Measurements from ENCODE around the gene PHC2.
"Not testable (repeated sequence)": the region's sequence is repeated elsewhere in the genome, so short reads cannot be mapped to it uniquely, and the experiment has no call there.

The PHC2 gene

DNA sequence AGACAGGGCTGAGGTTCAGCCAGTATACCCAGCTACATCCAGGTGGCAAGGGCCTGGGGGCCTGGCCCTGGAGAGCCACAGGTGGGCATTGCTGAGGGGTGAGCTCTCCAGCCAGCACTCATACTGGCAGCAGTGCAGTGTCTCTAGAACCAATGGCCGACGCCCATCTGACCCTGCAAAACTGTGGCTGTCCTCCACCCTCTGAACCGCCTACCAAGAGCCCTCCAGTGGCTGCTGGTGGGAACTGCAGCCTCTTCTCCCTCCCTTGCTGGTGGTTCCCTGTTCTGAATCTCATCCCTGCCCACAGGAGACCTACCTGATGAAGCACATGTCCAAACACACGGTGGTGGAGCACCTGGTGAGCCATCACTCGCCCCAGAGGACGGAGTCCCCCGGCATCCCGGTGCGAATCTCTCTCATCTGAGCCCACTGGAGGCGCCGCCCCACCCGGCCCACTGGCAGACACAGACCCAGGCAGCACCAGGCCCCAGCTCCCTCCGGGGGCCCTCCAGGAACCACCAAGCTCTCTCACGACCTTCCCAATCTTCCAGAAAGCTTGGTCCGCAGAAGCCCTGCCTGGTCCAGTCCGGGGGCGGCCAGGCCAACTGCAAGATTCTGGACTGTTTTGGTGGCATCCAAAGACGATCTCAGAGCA is 132.1 kb downstream of the PHC2 start:
- DNase-seq (ENCODE audit: insufficient read length, low spot score) (peak; percentile 78), FAIRE-seq (peak; percentile 86)
- no peak for TF ChIP-seq POU2F2 (IDR thresholded peaks at IDR 0.05; ENCODE audit: low read depth, low read length)
- TF ChIP-seq PAX5 (IDR thresholded peaks at IDR 0.05; ENCODE audit: insufficient read depth, low read length, severe bottlenecking), result no peak
- no peak for TF ChIP-seq POLR2AphosphoS5 (IDR thresholded peaks at IDR 0.05; ENCODE audit: low read depth, low read length)
- no peak for TF ChIP-seq POLR2A (IDR thresholded peaks at IDR 0.05; ENCODE audit: low read depth, low read length)
- no peak for TF ChIP-seq SPI1 (IDR thresholded peaks at IDR 0.05; ENCODE audit: low read depth, low read length)
- TF ChIP-seq TAF1 (IDR thresholded peaks at IDR 0.05; ENCODE audit: low read depth, low read length), result no peak

GRCh38 chr1:33297911-33298622 is 132.8 kb downstream of the PHC2 start:
- TF ChIP-seq POLR2AphosphoS5 (IDR thresholded peaks at IDR 0.05; ENCODE audit: low read depth, low read length), result no peak
- TF ChIP-seq POLR2A (IDR thresholded peaks at IDR 0.05; ENCODE audit: low read depth, low read length), result no peak
- TF ChIP-seq PAX5 (IDR thresholded peaks at IDR 0.05; ENCODE audit: insufficient read depth, low read length, severe bottlenecking), result no peak
- no peak for TF ChIP-seq SPI1 (IDR thresholded peaks at IDR 0.05; ENCODE audit: low read depth, low read length)
- TF ChIP-seq TAF1 (IDR thresholded peaks at IDR 0.05; ENCODE audit: low read depth, low read length), result no peak
- TF ChIP-seq POU2F2 (IDR thresholded peaks at IDR 0.05; ENCODE audit: low read depth, low read length), result no peak
- no peak for FAIRE-seq
- DNase-seq (ENCODE audit: insufficient read length, low spot score), result no peak

DNA sequence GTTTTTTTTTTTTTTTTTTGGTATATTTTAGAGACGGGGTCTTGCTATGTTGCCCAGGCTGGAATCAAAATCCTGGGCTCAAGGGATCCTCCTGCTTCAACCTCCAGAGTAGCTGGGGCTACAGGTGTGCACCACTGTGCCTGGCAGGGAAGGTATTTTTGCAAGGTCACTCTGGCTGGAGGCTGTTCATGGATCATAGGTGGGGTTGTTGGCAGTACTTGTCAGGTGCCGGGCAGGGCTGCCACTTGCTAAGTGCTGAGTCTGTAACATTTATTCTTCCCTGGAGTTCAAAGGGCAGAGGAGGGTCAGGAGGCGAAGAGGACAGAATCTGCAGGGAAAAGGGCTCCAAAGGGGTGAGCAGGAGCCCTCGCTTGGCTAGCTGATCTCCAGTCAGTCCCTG is 134.1 kb downstream of the PHC2 start:
- FAIRE-seq (no peak), DNase-seq (ENCODE audit: insufficient read length, low spot score) (no peak)
- TF ChIP-seq SPI1 (IDR thresholded peaks at IDR 0.05; ENCODE audit: low read depth, low read length) (no peak), PAX5 (IDR thresholded peaks at IDR 0.05; ENCODE audit: insufficient read depth, low read length, severe bottlenecking) (no peak), POLR2A (IDR thresholded peaks at IDR 0.05; ENCODE audit: low read depth, low read length) (no peak), POLR2AphosphoS5 (IDR thresholded peaks at IDR 0.05; ENCODE audit: low read depth, low read length) (no peak), TAF1 (IDR thresholded peaks at IDR 0.05; ENCODE audit: low read depth, low read length) (no peak), POU2F2 (IDR thresholded peaks at IDR 0.05; ENCODE audit: low read depth, low read length) (no peak)

DNA sequence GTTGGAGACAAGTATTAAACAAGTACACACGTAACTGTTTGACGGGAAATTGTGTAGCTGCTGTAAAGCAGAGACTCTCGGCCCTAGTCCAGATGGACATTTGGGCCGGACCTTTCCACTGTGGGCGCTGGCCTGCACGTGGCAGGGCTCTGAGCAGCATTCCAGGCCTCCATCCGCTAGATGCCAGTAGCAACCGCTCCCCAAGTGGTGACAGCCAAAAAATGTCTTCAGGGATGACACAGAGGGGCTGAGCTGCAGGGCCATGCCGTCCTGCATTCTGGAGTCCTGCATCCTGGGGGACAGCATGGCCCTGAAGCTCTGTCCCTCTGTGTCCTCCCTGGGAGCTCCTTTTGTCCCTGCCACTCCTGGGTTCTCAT is 134.8 kb downstream of the PHC2 start:
- no peak for FAIRE-seq
- no peak for DNase-seq (ENCODE audit: insufficient read length, low spot score)
- TF ChIP-seq POLR2A (IDR thresholded peaks at IDR 0.05; ENCODE audit: low read depth, low read length), result no peak
- no peak for TF ChIP-seq SPI1 (IDR thresholded peaks at IDR 0.05; ENCODE audit: low read depth, low read length)
- no peak for TF ChIP-seq POLR2AphosphoS5 (IDR thresholded peaks at IDR 0.05; ENCODE audit: low read depth, low read length)
- no peak for TF ChIP-seq PAX5 (IDR thresholded peaks at IDR 0.05; ENCODE audit: insufficient read depth, low read length, severe bottlenecking)
- TF ChIP-seq TAF1 (IDR thresholded peaks at IDR 0.05; ENCODE audit: low read depth, low read length), result no peak
- no peak for TF ChIP-seq POU2F2 (IDR thresholded peaks at IDR 0.05; ENCODE audit: low read depth, low read length)

DNA sequence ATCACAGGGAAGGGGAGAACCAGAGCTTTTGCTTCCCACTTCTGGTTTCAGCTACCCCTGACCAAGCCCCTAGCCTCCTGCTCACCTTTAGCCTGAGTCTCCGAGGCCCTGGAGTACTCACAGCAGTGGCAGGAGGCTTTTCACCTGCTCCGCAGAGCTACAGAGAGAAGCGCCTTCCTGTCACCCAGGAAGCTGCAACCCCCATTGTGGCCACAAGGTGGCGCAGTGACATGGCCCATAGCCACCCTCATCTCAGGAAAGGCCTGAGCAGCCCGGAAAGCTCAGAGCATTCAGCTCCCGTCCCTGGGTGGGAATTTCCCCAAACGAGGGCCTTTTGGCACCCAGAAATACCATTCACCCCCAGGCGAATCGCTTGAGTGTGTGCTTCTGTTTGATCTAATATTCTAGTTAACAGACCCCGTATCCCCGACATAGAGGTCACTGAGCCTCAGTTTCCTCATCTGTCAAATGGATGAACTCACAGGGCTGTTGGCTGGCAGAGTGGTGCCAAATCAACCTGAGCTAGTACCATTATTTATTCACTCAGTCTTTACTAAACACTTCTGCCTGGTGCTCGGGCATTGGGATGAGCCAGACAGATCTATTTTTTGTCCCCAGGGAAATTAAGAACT is 135.3 kb downstream of the PHC2 start:
- DNase-seq (ENCODE audit: insufficient read length, low spot score) (peak; percentile 87), FAIRE-seq (peak; percentile 93)
- no peak for TF ChIP-seq TAF1 (IDR thresholded peaks at IDR 0.05; ENCODE audit: low read depth, low read length)
- no peak for TF ChIP-seq POLR2AphosphoS5 (IDR thresholded peaks at IDR 0.05; ENCODE audit: low read depth, low read length)
- no peak for TF ChIP-seq PAX5 (IDR thresholded peaks at IDR 0.05; ENCODE audit: insufficient read depth, low read length, severe bottlenecking)
- TF ChIP-seq POLR2A (IDR thresholded peaks at IDR 0.05; ENCODE audit: low read depth, low read length), result no peak
- no peak for TF ChIP-seq SPI1 (IDR thresholded peaks at IDR 0.05; ENCODE audit: low read depth, low read length)
- TF ChIP-seq POU2F2 (IDR thresholded peaks at IDR 0.05; ENCODE audit: low read depth, low read length), result no peak

GRCh38 chr1:33295023-33295422 is 135.9 kb downstream of the PHC2 start:
- no peak for FAIRE-seq
- DNase-seq (ENCODE audit: insufficient read length, low spot score), result no peak
- TF ChIP-seq POLR2AphosphoS5 (IDR thresholded peaks at IDR 0.05; ENCODE audit: low read depth, low read length) (no peak), SPI1 (IDR thresholded peaks at IDR 0.05; ENCODE audit: low read depth, low read length) (no peak), PAX5 (IDR thresholded peaks at IDR 0.05; ENCODE audit: insufficient read depth, low read length, severe bottlenecking) (no peak), POLR2A (IDR thresholded peaks at IDR 0.05; ENCODE audit: low read depth, low read length) (no peak), TAF1 (IDR thresholded peaks at IDR 0.05; ENCODE audit: low read depth, low read length) (no peak), POU2F2 (IDR thresholded peaks at IDR 0.05; ENCODE audit: low read depth, low read length) (no peak)

GRCh38 chr1:33294071-33295010 is 136.6 kb downstream of the PHC2 start:
- no peak for DNase-seq (ENCODE audit: insufficient read length, low spot score)
- no peak for TF ChIP-seq PAX5 (IDR thresholded peaks at IDR 0.05; ENCODE audit: insufficient read depth, low read length, severe bottlenecking)
- no peak for TF ChIP-seq SPI1 (IDR thresholded peaks at IDR 0.05; ENCODE audit: low read depth, low read length)
- no peak for TF ChIP-seq POU2F2 (IDR thresholded peaks at IDR 0.05; ENCODE audit: low read depth, low read length)
- TF ChIP-seq POLR2AphosphoS5 (IDR thresholded peaks at IDR 0.05; ENCODE audit: low read depth, low read length), result no peak
- no peak for TF ChIP-seq TAF1 (IDR thresholded peaks at IDR 0.05; ENCODE audit: low read depth, low read length)
- no peak for TF ChIP-seq POLR2A (IDR thresholded peaks at IDR 0.05; ENCODE audit: low read depth, low read length)
- no peak for FAIRE-seq

- TF ChIP-seq POLR2A (IDR thresholded peaks at IDR 0.05; ENCODE audit: low read depth, low read length) (no peak), TAF1 (IDR thresholded peaks at IDR 0.05; ENCODE audit: low read depth, low read length) (no peak), SPI1 (IDR thresholded peaks at IDR 0.05; ENCODE audit: low read depth, low read length) (no peak), POLR2AphosphoS5 (IDR thresholded peaks at IDR 0.05; ENCODE audit: low read depth, low read length) (no peak), POU2F2 (IDR thresholded peaks at IDR 0.05; ENCODE audit: low read depth, low read length) (no peak), PAX5 (IDR thresholded peaks at IDR 0.05; ENCODE audit: insufficient read depth, low read length, severe bottlenecking) (no peak)
- no peak for DNase-seq (ENCODE audit: insufficient read length, low spot score)
- FAIRE-seq, result no peak
Measured at GRCh38 chr1:33292726-33293340, 138.1 kb downstream of the PHC2 start.

DNA sequence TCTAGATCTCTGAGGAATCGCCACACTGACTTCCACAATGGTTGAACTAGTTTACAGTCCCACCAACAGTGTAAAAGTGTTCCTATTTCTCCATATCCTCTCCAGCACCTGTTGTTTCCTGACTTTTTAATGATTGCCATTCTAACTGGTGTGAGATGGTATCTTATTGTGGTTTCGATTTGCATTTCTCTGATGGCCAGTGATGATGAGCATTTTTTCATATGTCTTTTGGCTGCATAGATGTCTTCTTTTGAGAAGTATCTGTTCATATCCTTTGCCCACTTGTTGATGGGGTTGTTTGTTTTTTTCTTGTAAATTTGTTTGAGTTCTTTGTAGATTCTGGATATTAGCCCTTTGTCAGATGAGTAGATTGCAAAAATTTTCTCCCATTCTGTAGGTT is 140.3 kb downstream of the PHC2 start:
- not testable (repeated sequence) for FAIRE-seq; DNase-seq (ENCODE audit: insufficient read length, low spot score)
